GDM1 (cell line): ENCODE results near the gene GUCA1A.
"Not testable (repeated sequence)": the region's sequence is repeated elsewhere in the genome, so short reads cannot be mapped to it uniquely, and the experiment has no call there.

Experiments used
- DNase-seq: peaks from one replicate; lab custom pipeline; 2025; lab: John Stamatoyannopoulos, UW

GUCA1A gene

DNA sequence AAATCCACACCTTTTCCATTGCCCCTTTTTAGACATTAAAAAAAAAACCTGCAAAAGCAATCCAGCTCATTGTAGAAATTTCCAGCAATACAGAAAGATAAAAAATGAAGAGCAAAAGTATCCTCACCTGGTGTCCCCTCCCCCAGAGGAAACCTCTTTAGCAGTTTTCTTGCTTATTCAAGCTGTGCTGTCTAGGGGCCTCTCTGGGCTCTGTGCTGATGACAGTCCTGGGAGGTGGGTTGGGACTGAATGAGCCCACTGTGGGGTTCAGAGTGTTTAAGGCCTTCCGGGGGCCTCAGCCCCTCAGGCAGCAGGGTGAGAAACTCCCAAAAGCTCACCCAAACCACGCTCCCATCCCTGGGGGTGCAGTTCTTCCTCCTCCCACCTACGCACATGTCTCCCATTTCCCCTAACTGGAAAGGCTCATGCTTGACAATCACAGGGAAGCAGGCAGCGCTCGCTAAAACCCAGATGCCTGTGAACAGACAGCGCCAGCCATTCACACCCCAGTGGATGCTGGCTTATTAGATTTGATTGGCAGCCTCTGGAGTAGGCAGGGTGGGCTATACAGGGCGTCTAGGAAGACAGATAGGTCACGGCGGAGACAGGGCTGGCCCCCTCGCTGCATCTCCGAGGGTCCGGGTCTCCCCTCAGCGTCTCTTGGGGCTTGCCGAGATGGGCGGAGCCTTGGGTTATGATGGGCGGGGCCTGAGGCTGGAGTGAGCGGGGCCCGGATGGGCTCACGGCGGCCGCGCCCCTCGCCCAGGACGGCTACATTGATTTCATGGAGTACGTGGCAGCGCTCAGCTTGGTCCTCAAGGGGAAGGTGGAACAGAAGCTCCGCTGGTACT, 4.6 kb downstream of the GUCA1A start:
- DNase-seq, result no peak

DNA sequence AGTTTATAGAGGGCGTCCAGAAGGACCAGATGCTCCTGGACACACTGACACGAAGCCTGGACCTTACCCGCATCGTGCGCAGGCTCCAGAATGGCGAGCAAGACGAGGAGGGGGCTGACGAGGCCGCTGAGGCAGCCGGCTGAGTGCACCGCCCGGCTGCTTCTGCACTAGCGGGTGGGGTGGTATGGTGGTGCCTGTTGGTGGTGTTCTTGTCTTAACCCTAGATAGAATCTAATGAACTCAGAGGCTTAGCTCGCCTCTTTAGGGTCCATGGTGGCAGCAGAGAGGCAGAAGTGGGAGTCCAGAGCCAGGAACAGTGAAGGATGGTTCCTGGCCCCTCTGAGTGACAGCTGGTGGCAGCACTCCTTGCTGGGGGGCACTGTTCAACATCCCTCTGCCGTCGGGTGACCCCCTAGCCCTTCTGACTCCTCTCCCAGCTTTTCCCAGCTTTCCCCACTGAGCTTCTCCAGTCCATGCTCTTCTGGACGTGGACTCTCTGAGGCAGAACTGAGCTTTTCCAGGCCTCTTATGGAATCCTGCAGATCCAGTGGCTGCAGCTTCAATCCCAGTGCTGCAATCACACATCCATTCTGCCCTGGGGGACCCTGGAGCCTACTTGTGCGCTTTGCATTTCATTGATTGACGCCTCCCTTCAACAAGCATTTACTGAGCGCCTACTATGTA, 6.2 kb downstream of the GUCA1A start:
- DNase-seq, result no peak

DNA sequence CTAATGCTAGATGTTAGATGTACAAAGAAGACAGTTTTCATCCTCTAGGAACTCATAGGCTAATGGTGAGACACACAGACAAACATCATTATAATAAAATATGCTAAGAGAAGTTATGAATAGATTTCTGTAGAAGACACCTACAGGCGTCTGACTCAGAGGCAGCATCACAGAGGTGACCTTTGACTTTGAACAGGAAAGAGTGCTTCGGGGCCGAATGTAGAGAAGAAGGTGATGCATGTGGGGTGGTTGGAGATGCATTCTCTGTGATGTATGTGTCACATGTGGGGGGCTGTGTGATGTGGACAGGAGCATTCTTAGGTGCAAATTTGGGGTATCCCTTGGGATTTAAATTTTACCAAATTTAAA, 6.8 kb downstream of the GUCA1A start:
- no peak for DNase-seq

DNA sequence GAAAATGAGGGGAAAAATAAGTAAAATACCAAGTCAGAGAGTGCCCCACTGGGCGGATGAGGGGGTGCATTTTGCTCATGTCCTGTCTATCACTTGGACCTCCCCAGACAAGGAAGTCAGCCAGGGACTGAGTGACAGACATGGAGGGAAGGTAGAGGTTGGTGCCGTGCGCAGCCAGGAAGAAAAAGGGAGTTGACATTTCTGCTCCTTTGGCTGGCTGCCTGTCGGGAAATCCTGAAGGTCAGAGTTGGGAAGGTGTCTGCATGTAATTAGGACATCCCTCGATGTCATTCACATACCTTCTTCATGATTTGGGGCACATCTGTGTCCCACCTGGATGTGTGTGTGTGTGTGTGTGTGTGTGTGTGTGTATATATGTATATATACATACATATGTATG, 8.9 kb downstream of the GUCA1A start:
- no peak for DNase-seq

DNA sequence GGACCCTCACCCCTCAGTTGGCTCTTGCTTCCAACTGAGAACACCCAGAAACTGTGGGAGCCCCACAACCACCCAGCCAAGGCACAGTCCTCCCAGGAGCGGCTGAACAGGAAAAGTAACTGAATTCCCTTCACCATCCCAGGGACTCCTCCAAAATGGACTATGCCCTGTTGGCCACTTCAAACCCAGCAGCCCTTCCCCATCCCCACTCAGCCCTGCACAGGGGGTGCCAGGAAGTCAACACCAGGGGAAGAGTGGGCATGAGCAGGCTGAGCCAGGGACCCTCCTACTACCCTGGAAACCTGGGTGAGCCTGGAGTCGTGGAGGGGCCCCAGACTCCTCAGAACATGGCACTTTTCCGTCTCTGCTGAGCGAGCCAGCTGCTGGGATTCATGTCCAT, 11.3 kb downstream of the GUCA1A start:
- DNase-seq, result no peak

DNA sequence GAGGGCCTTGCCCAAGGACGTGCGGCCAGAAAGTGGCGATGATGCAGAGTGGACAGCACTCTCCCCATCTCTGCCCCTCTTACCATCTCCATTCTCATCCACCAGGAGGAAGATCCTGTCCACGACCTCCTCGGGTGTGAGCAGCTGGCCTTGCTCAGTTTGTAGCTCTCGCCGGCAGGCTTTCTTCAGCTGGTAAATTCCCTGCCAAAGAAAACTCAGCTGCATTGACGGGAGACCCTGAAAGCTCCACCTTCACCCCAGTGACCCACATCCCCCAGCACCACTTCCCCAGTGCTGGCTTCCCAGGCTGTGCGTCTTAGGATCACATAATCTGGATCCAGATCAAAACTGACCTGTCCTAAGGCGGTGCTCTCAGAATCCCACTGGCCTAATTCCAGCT, 12.4 kb downstream of the GUCA1A start:
- DNase-seq, result no peak

DNA sequence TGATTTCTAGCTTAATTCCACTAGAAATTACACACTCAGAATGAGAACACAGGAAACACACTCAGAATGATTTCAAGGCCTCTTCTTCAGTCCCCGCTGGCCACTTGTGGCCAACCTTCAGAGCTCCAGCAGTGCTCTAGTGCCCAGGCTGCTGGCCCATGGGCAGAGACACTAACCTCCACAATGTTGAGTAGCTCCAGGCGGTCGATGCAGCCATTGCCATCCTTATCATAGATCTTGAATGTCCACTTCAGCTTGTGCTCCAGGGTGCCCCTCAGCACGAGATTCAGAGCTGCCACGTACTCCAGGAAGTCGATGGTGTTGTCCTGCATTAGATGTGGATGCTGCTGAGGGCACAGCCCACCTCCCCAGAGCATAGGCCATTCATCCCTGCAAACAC, 15.2 kb downstream of the GUCA1A start:
- DNase-seq, result no peak

DNA sequence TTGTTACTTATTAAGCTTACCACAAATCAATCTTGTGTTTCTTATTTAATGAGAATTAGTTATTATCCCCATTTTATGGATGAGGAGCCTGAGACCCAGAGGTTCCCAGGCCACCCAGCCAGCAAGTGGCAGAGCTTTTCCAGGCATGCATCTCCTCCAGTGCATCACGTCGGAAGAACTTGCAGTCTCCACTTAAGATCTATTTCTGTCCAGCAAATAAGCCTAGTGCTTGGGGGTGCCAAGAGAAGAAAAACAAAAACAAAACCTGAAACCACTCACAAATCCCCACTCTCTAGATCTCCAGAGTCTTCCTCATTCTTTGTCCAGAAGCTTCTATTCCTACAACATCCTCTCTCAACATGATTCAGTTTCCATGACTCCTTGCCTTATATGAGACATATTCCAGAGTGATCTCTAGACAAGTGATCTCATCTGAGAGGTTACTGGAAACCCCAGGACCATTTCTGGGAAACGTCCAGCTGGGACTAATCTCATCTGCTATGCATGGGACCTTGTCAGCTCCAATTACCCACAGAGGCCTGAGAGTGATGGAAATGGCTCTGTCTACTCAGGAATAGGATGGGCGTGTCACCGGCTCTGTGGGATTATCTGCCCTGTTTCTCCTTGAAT, 17.5 kb downstream of the GUCA1A start:
- no peak for DNase-seq

DNA sequence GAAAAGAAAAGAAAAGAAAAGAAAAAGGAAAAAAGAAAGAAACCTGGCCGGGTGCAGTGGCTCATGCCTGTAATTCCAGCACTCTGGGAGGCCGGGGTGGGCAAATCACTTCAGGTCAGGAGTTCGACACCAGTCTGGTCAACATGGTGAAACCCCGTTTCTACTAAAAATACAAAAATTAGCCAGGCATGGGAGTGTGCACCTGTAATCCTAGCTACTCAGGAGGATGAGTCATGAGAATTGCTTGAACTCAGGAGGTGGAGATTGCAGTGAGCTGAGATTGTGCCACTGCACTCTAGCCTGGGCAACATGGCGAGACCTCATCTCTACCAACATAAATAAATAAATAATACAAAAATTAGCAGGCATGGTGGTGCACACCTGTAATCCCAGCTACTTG, 19.2 kb downstream of the GUCA1A start:
- not testable (repeated sequence) for DNase-seq

DNA sequence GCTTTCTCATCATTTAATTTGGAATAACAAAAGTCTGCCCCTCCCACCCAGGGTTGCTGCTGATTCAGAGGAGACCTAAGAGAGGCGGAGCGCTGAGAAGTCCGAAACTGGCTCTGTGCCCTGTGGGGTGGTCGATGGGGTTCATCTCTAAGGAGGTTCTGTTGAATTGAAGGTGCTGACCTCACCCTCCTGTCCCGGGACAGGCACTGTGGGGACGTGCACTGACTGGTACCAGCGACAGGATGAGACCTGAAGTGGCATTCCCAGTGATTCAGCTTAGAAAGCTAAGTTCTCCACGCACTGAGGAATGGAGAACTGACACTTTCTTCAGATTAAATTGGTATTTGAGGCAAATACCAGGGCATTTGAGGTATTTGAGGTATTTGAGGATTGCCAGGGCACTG, 20.3 kb downstream of the GUCA1A start:
- DNase-seq, result no peak

DNA sequence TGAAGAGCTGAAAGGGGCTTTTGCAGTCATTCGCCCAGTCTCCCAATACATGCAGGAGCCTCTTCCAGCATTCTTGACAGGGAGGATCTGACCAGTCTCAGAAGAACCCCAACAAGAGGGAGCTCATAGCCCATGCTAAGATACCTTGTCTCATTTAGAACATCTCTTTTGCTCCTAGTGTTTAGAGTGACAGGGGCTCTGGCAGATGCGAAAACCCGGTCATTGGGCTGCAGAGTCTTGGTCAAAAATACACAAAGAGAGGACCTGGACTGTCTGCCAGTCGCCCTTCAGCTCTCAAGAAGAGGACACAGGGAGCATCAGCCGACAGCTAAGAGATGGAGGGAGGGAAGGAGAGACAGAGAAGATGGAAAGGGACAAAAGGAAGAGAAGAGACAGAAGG, 20.9 kb downstream of the GUCA1A start:
- DNase-seq, result no peak

DNA sequence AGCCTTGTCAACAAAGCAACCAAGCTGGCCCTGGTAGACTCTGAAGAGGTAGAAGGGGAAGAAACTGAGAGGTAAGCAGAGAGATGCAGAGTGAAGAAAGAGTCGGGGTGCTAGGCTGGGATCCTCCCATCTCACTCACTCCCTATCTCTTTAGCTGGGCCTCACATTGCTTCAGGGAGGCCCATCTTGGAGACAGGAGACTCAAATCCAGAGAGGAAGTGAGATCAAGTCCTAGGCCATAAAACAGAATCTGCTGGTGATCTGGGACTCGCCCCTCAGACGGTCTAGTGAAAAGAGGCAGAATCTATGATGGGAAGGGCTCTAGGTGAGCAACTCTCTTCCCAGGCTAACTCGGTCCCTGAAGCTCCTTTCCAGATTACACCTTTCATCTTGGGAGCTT, 22.3 kb downstream of the GUCA1A start:
- no peak for DNase-seq

DNA sequence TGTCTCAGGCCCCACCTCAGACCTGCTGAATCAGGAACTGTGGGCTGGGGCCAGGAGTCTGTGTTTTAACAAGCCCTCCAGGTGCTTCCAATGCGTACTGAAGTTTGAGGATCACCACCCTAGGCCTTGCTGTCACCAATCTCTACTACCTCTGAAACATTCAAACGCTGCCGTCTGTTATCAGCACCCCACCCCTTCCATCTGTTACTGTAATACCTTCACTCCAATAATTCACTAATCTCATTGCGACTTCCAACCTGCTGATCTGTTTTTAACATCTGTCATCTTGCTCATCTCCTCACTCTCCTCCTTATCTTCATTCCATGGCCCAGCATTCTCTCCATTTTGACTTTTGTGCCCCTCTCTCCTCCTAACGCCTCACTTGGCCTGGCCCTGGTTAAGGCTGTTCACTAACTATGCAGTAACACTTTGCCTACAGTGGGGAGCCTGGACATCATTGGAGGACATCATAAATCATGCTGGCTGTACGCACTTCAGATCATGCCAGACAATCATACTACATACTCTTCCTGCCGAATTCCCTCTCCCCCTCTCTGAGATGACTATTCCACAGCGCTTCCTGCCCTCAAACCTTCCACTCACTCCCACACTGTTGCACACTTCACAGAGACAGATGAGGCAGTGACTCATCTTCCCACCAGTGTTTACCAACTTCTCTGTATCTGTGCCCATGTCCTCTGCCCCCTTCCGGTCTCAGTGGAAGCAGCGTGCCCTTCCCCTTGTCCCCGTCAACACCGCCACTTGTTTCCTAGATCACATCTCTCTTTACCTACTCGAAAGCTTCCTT, 24.6 kb downstream of the GUCA1A start:
- DNase-seq, result peak; percentile 28

DNA sequence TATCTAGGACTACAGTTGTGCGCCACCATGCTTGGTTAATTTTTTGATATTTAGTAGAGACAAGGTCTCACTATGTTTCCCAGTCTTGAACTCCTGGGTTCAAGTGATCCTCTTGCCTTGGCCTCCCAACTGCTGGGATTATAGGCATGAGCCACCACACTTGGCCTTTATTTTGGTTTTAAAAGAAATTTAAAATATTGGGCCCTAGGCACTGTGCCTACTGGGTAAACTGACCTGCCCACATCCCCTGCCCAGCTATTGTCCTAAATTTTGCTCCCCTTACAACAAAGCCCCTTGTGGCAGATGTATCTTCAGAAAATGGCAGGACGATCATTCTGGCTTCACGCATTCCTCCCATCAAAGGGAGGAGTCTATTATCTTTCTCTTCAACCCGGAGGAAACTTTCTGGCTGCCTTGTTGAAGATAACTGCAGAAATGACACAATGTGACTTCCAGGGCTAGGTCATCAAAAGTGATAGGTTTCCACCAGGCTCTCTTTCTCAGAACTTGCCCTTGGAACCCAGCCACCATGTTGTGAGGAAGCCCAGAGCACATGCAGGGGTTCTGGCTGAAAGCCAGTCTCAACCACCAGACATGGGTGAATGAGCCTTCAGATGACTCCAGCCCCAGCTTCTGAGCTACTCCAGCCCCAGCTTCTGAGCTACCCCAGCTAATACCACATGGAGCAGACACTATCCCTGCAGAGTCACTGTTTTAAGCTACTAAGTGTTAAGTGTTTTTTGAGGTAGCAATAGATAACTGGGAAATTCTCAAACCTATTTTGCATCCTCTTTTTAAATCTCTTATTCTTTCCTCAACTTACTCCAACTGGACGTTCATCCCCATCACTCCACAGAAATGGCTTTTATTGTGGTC, 26.2 kb downstream of the GUCA1A start:
- DNase-seq, result no peak

DNA sequence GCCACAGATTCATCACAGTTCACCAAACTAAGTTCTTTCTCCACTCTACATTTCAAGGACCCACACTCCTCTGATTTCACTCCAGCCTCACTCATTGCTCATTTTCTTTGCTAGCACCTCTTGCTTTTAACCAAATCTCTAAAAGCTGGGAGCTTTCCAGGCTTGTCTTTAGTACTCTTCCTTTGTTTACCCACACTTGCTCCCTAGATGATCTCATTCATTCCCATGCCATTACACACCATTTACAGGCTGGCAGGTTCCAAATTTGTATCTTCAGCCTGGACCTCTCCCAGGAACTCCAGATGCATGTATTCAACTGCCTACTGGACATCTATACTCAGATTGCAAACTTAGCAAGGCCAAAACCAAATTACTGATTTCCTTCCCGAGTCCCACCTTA, 26.9 kb downstream of the GUCA1A start:
- no peak for DNase-seq

DNA sequence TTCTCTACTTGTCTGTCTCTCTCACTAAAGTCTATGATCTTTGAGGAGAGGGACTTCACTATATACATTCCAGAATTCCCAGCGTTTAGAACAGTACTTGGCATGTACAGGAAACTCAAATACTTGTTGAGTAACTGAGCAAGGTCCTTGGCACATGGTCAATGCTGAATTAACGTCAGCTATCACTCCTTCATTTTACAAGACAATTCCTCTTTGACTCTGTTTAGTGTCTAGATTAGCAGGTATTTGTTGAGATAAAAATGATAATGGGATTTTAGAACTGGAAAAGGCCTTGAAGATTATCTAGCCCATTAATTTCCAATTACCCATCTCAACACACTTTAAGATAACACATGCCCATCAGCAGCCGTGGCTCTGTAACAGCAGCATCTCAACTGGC, 28.2 kb downstream of the GUCA1A start:
- DNase-seq, result no peak

DNA sequence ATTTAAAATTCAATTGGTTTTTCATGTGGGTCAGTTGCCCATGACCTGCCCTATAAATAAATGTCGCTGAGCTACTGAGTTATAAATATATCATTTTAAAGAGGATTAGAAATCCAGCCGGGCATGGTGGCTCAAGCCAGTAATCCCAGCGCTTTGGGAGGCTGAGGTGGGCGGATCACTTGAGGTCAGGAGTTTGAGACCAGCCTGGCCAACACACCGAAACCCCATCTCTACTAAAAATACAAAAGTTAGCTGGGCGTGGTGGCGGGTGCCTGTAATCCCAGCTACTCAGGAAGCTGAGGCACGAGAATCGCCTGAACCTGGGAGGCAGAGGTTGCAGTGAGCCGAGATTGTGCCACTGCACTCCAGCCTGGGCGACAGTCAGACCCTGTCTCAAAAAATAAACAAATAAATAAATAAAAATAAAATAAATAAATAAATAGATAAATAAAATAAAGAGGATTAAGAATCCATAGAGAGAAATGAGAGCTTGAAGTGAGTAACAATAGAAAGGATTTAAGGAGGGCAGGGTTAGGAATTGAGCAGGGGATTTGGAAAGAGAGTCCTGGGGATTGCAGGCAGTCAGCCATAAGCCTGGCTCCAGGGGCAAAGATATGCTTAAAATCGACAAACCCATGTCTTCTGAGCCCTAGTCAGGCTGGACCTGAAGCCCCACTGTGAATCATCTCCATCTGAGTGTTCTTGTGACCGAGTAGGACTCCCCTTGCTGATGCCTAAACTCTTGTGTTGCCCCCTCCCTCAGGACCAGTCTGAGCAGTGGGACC, 29.2 kb downstream of the GUCA1A start:
- DNase-seq, result not testable (repeated sequence)

DNA sequence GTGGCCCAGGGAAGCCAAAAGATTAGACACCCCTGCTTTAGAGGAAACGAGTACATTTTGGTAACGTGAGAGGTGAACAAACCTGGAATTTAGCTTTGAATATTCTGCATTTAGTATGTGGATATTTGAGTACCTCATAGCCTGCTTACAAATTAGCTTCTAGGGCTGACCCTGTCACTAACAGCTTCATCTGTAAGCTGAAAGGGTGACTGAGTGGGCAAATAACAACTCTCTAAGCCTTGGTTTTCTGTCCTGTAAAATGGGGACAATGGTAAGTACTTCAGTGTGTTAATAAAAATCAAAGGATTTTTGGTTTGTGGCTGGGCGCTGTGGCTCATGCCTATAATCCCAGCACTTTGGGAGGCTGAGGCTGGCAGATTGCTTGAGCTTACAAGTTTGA, 30.0 kb downstream of the GUCA1A start:
- no peak for DNase-seq

DNA sequence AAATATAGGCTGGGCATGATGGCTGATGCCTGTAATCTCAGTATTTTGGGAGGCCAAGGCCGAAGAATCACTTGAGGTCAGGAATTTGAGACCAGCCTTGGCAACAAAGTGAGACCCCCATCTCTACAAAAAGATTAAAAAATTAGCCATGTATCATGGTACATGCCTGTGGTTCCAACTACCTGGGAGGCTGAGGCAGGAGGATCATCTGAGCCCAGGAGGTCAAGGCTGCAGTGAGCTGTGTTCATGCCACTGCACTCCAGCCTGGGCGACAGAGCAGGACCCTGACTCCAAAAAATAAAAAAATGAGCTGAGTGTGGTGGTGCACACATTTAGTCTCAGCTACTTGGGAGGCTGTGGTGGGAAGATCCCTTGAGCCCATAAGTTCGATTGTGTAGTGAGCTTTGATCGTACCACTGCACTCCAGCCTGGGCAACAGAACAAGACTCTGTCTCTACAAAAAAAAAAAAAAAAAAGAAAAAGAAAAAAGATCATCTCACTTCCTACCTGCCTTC, 31.7 kb downstream of the GUCA1A start:
- DNase-seq, result no peak

DNA sequence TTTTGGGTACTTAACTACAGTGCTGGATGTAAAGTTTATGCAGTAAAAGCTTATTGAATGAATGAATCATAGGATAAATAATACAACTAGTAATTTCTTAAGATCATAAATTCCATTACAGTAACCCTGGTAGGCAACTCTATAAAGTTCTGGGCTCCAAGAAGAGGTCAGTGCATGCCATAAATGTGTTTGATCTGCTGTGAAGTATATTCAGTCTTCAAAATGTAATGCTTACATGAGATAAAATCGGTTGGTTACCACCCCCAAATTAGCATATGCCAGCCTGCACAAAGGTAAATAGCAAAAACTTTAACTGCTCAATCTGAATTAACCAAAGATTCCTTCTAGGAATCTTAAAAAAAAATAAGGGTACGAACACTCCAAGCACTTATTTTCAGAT, 34.4 kb downstream of the GUCA1A start:
- not testable (repeated sequence) for DNase-seq
